Smooth muscle cell of trachea (primary cell): ENCODE measurements around the gene KATNBL1. TPM values are rescaled to one million over a fixed set of nuclear protein-coding genes. Genes with fewer than 3 reads are reported as not detected.

Source experiments
- total RNA-seq: library from RNA; depleted of rRNA; stranded (reverse); fragments of >200 nt; gene quantifications from 2 replicates; pipeline ENCODE4 v1.2.1, GENCODE V29; 2014

Gene KATNBL1, protein sequence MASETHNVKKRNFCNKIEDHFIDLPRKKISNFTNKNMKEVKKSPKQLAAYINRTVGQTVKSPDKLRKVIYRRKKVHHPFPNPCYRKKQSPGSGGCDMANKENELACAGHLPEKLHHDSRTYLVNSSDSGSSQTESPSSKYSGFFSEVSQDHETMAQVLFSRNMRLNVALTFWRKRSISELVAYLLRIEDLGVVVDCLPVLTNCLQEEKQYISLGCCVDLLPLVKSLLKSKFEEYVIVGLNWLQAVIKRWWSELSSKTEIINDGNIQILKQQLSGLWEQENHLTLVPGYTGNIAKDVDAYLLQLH
- 24.6 and 46.4 TPM in 2 replicates for total RNA-seq

DNA sequence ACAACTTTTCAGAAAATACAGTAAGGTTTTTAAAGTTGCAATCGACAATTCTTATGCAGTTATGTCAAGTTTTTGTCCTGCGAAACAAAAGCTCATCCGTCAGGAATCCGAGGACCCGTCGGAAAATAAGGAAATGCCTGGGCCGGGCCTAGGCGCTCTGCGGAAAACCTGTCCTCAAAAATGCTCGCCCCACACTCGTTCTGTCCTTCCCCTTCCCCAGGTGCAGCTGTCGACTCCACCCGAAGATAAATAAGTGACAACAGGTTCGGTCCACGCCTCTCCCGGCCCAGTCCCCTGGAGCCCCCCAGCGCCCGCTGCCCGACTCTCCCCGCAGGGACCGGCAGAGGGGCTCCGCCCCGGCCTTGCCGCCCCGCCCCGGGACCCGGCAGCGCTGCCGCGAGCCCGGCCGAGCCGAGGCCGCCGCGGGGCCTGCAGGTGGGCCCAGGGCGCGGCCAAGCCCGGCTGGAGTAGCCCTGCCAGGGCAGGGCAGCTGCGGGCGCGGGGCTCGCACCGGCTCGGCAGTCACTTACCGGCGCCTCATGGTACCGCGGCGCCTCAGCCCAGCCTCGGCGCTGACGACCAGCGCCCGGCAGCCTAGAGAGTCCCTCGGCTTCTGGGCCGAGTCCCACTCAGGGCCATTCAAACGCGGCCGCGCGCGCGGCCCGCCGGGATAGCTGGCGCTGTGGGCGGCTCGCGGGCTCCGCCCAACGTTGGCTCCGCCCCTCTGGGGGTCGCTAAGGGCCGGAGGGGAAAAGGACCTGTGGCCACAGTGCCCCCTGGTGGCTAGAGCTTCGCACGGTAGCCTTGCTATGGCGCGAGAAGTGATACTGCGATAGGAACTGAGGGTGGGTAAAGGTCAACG is at the start of gene KATNBL1:
Gene KATNBL1 (minus strand): TSS at position 676 of the 862 bp plus-strand sequence. CDS start 46,420 bp downstream, outside the sequence.

GRCh38 chr15:34101366-34102174 is 108.3 kb downstream of the KATNBL1 start, which contains the start of the genes EMC7 and PGBD4:
Gene EMC7, minus strand, starts transcription at chr15:34101862. Its CDS starts 23 bp downstream, at chr15:34101839.
Gene PGBD4, plus strand, starts transcription at chr15:34102083. Its CDS starts 449 bp downstream, at chr15:34102532.

Other genes with a start within 250 kb of the KATNBL1 start
- under 0.01 and 0.15 TPM in 2 replicates for gene CHRM5, start 241.6 kb downstream of the KATNBL1 start, total RNA-seq
- gene AVEN, start 170.9 kb downstream of the KATNBL1 start, total RNA-seq, result 19.7 and 30.8 TPM in 2 replicates
- gene EMC7, start 108.2 kb downstream of the KATNBL1 start, total RNA-seq, result 30.3 and 42.9 TPM in 2 replicates
- 2.2 and 2.3 TPM in 2 replicates for gene PGBD4, start 108.0 kb downstream of the KATNBL1 start, total RNA-seq
- gene EMC4, start 14.9 kb upstream of the KATNBL1 start, total RNA-seq, result 168 and 246 TPM in 2 replicates
- gene SLC12A6, start 127.7 kb upstream of the KATNBL1 start, total RNA-seq, result 25.3 and 28.4 TPM in 2 replicates
- gene NOP10, start 133.0 kb upstream of the KATNBL1 start, total RNA-seq, result 143 and 257 TPM in 2 replicates
- under 0.01 TPM in 1 of 2 replicates, not detected in the other for gene NUTM1, start 133.2 kb upstream of the KATNBL1 start, total RNA-seq
- 10.6 and 12.8 TPM in 2 replicates for gene LPCAT4, start 157.1 kb upstream of the KATNBL1 start, total RNA-seq
- gene GOLGA8A, start 227.7 kb upstream of the KATNBL1 start, total RNA-seq, result 6.6 and 12.7 TPM in 2 replicates